GM18519 (cell line): ENCODE data around the gene ZNF100.
"Not testable (repeated sequence)": the region's sequence is repeated elsewhere in the genome, so short reads cannot be mapped to it uniquely, and the experiment has no call there.

Source experiments
- ATAC-seq: cut with Tn5 transposase; IDR thresholded peaks from one replicate; pipeline ENCODE4 v1.9.1; 2021; ENCODE audit warnings: mild to moderate bottlenecking, moderate library complexity; ENCODE audit not compliant: unreplicated experiment, low FRiP score

ZNF100 gene

GRCh38 chr19:21767065-21767800, at the start of gene ZNF100:
ZNF100 (minus strand) TSS chr19:21767579; CDS start chr19:21767429, 150 bp downstream.
- peak; percentile 91 for ATAC-seq

- ATAC-seq = no peak
Measured at GRCh38 chr19:21812448-21812847, 45.1 kb upstream of the ZNF100 start.

GRCh38 chr19:21808400-21809000, 41.1 kb upstream of the ZNF100 start:
- ATAC-seq = not testable (repeated sequence)

GRCh38 chr19:21789466-21790085, 22.2 kb upstream of the ZNF100 start:
- ATAC-seq = no peak

GRCh38 chr19:21786936-21787335, 19.6 kb upstream of the ZNF100 start:
- ATAC-seq = no peak

- ATAC-seq = not testable (repeated sequence)
Measured at GRCh38 chr19:21775792-21776191, 8.4 kb upstream of the ZNF100 start.

- ATAC-seq = not testable (repeated sequence)
Measured at GRCh38 chr19:21766705-21767064, 694 bp downstream of the ZNF100 start.

GRCh38 chr19:21765151-21765550, 2.2 kb downstream of the ZNF100 start:
- no peak for ATAC-seq

GRCh38 chr19:21761547-21761946, 5.8 kb downstream of the ZNF100 start:
- not testable (repeated sequence) for ATAC-seq

- no peak for ATAC-seq
Measured at GRCh38 chr19:21758296-21758695, 9.1 kb downstream of the ZNF100 start.

- not testable (repeated sequence) for ATAC-seq
Measured at GRCh38 chr19:21755555-21755954, 11.8 kb downstream of the ZNF100 start.

- ATAC-seq = no peak
Measured at GRCh38 chr19:21751384-21751783, 16.0 kb downstream of the ZNF100 start.

GRCh38 chr19:21750586-21751128, 16.7 kb downstream of the ZNF100 start:
- ATAC-seq = no peak

- no peak for ATAC-seq
Measured at GRCh38 chr19:21749090-21749489, 18.3 kb downstream of the ZNF100 start.

- ATAC-seq = no peak
Measured at GRCh38 chr19:21748088-21748487, 19.3 kb downstream of the ZNF100 start.

GRCh38 chr19:21740559-21740958, 26.8 kb downstream of the ZNF100 start:
- ATAC-seq = no peak

- ATAC-seq = not testable (repeated sequence)
Measured at GRCh38 chr19:21726942-21727747, 40.2 kb downstream of the ZNF100 start.

GRCh38 chr19:21713761-21714160, 53.6 kb downstream of the ZNF100 start:
- no peak for ATAC-seq

- ATAC-seq = no peak
Measured at GRCh38 chr19:21709464-21709863, 57.9 kb downstream of the ZNF100 start.

- ATAC-seq = not testable (repeated sequence)
Measured at GRCh38 chr19:21707878-21708277, 59.5 kb downstream of the ZNF100 start.

- ATAC-seq = no peak
Measured at GRCh38 chr19:21707065-21707464, 60.3 kb downstream of the ZNF100 start.
